Mesenchymal stem cell (in vitro differentiated cells and primary cell): ENCODE measurements around the gene ZBTB7C.
A peak's percentile ranks its signal among the peaks of the same experiment; 100 is the strongest.

Source experiments
- DNase-seq: peaks from one replicate; pipeline ENCODE4 v3.0.0-alpha.2; 2013
- H2AFZ ChIP-seq: one replicate; pipeline ENCODE4 v1.6.1; 2013; ENCODE audit warnings: low read depth, mild to moderate bottlenecking, control low read depth, inconsistent platforms, low read length, moderate library complexity
- H2AK5ac ChIP-seq: 2 replicates; pipeline ENCODE4 v1.6.1; 2013; ENCODE audit warnings: low read length, moderate library complexity, mild to moderate bottlenecking, inconsistent platforms; ENCODE audit not compliant: severe bottlenecking
- H2BK120ac ChIP-seq: one replicate; pipeline ENCODE4 v1.6.1; 2013; ENCODE audit warnings: low read depth, mild to moderate bottlenecking, inconsistent platforms, low read length, moderate library complexity
- H2BK12ac ChIP-seq, 2 experiments: one replicate each; pipeline ENCODE4 v1.6.1; 2013; ENCODE audit warnings: inconsistent platforms in 2 of 2, low read length in 2 of 2, mild to moderate bottlenecking in 2 of 2, moderate library complexity in 2 of 2, control low read depth in 1 of 2
- H2BK15ac ChIP-seq: one replicate; pipeline ENCODE4 v1.6.1; 2013; ENCODE audit warnings: mild to moderate bottlenecking, low read depth, inconsistent platforms; ENCODE audit not compliant: poor library complexity, severe bottlenecking
- H2BK5ac ChIP-seq: 2 replicates; pipeline ENCODE4 v1.6.1; 2013; ENCODE audit warnings: low read depth, mild to moderate bottlenecking, low read length, control low read depth, inconsistent platforms; ENCODE audit not compliant: poor library complexity, severe bottlenecking
- H3K14ac ChIP-seq, 2 experiments: one replicate each; pipeline ENCODE4 v1.6.1; 2013; ENCODE audit warnings: inconsistent platforms in 2 of 2, low read length in 2 of 2, control low read depth in 1 of 2, mild to moderate bottlenecking in 1 of 2, moderate library complexity in 1 of 2
- H3K18ac ChIP-seq, 2 experiments: one replicate each; pipeline ENCODE4 v1.6.1; 2013; ENCODE audit warnings: inconsistent platforms in 2 of 2, low read length in 2 of 2, control low read depth in 1 of 2, low read depth in 1 of 2, mild to moderate bottlenecking in 1 of 2
- H3K23ac ChIP-seq, 2 experiments: one replicate each; pipeline ENCODE4 v1.6.1; 2013; ENCODE audit warnings: inconsistent platforms in 2 of 2, low read length in 2 of 2, mild to moderate bottlenecking in 2 of 2, moderate library complexity in 2 of 2, control low read depth in 1 of 2
- H3K27ac ChIP-seq: 2 replicates; pipeline ENCODE4 v1.5.1; 2013; ENCODE audit warnings: mild to moderate bottlenecking, moderate library complexity, low read length, control low read depth, inconsistent platforms; ENCODE audit not compliant: poor library complexity, severe bottlenecking
- H3K27me3 ChIP-seq, 2 experiments: 2 replicates each; pipeline versions ENCODE4 v1.6.1 to v1.7.0; 2013; ENCODE audit warnings: low read length in 2 of 2, mild to moderate bottlenecking in 2 of 2, moderate library complexity in 2 of 2, control low read depth in 1 of 2, inconsistent platforms in 1 of 2; ENCODE audit not compliant: control insufficient read depth in 1 of 2, insufficient read depth in 1 of 2
- H3K36me3 ChIP-seq, 2 experiments: 2 replicates each; pipeline versions ENCODE4 v1.6.1 to v1.7.0; 2013; ENCODE audit warnings: low read length in 2 of 2, control low read depth in 1 of 2, inconsistent platforms in 1 of 2, low read depth in 1 of 2, mild to moderate bottlenecking in 1 of 2; ENCODE audit not compliant: insufficient read depth in 2 of 2, control insufficient read depth in 1 of 2
- H3K4ac ChIP-seq, 2 experiments: one replicate each; pipeline ENCODE4 v1.6.1; 2013; ENCODE audit warnings: inconsistent platforms in 2 of 2, low read length in 2 of 2, mild to moderate bottlenecking in 2 of 2, moderate library complexity in 2 of 2, control low read depth in 1 of 2, low read depth in 1 of 2
- H3K4me1 ChIP-seq: 2 replicates; pipeline ENCODE4 v1.6.1; 2013; ENCODE audit warnings: low read depth, low read length, control low read depth; ENCODE audit not compliant: control insufficient read depth, insufficient read depth
- H3K4me2 ChIP-seq: 2 replicates; pipeline ENCODE4 v1.6.1; 2013; ENCODE audit warnings: low read length, mild to moderate bottlenecking, inconsistent platforms; ENCODE audit not compliant: poor library complexity, severe bottlenecking
- H3K4me3 ChIP-seq, 2 experiments: 2 replicates each; pipeline versions ENCODE4 v1.5.1 to v1.7.0; 2013; ENCODE audit warnings: low read length in 2 of 2, mild to moderate bottlenecking in 2 of 2, control low read depth in 1 of 2, low read depth in 1 of 2; ENCODE audit not compliant: insufficient read depth in 1 of 2
- H3K79me1 ChIP-seq: replicated peaks from 2 replicates; pipeline ENCODE4 v1.6.1; 2013; ENCODE audit warnings: mild to moderate bottlenecking, control low read depth, low read length, inconsistent platforms; ENCODE audit not compliant: poor library complexity, severe bottlenecking
- H3K9ac ChIP-seq: 2 replicates; pipeline ENCODE4 v1.7.0; 2013; ENCODE audit warnings: mild to moderate bottlenecking, low read length, moderate library complexity
- H3K9me3 ChIP-seq: 2 replicates; pipeline ENCODE4 v1.7.0; 2013; ENCODE audit warnings: mild to moderate bottlenecking, low read length; ENCODE audit not compliant: control insufficient read depth
- H4K8ac ChIP-seq: one replicate; pipeline ENCODE4 v1.6.1; 2013; ENCODE audit warnings: inconsistent platforms, mild to moderate bottlenecking, low read length, moderate library complexity
- H4K91ac ChIP-seq: one replicate; pipeline ENCODE4 v1.6.1; 2013; ENCODE audit warnings: mild to moderate bottlenecking, low read length, inconsistent platforms
- WGBS: methylation state at CpG from one replicate; pipeline ENCODE4 v1.1.7; 2013; ENCODE audit warnings: mixed read lengths; 5-methylcytosine and 5-hydroxymethylcytosine counted together

The ZBTB7C gene

GRCh38 chr18:48132797-48133655, 276.2 kb downstream of the ZBTB7C start:
- H3K27ac ChIP-seq: no peak overlapping the region
- no peak for DNase-seq
- H2BK5ac ChIP-seq: no peak overlapping the region
- H3K18ac ChIP-seq: no peak overlapping the region
- peak overlapping the region in 1 of 2 experiments; percentile 59 for H3K23ac ChIP-seq
- no peak overlapping the region for H3K4me2 ChIP-seq
- H3K14ac ChIP-seq: peak overlapping the region in 1 of 2 experiments; percentile 55
- no peak overlapping the region for H4K91ac ChIP-seq
- no peak overlapping the region for H2BK120ac ChIP-seq
- H3K4me3 ChIP-seq: no peak overlapping the region
- H2BK12ac ChIP-seq: no peak overlapping the region
- 89% methylated on average over 6 of the region's 6 CpGs for WGBS
- no peaks in the 10 kb centered on the region for H3K36me3 ChIP-seq
- no peak overlapping the region for H2AFZ ChIP-seq
- peaks cover 16% of the 10 kb centered on the region for H3K4me1 ChIP-seq
- H4K8ac ChIP-seq: no peak overlapping the region
- H3K79me1 ChIP-seq: no peaks in the 10 kb centered on the region
- H2AK5ac ChIP-seq: no peak overlapping the region
- H2BK15ac ChIP-seq: no peak overlapping the region
- H3K4ac ChIP-seq: no peak overlapping the region
- peak overlapping the region; percentile 3 for H3K9ac ChIP-seq
- no peaks in the 10 kb centered on the region for H3K9me3 ChIP-seq
- peaks cover 30 to 83% of the 10 kb centered on the region in 2 experiments for H3K27me3 ChIP-seq

GRCh38 chr18:48131042-48131441, 278.1 kb downstream of the ZBTB7C start:
- no peak overlapping the region for H2BK5ac ChIP-seq
- no peak overlapping the region for H2BK15ac ChIP-seq
- H3K79me1 ChIP-seq: no peaks in the 10 kb centered on the region
- H3K14ac ChIP-seq: no peak overlapping the region
- H4K8ac ChIP-seq: no peak overlapping the region
- WGBS: 95% methylated on average over 9 of the region's 9 CpGs
- no peak overlapping the region for H3K23ac ChIP-seq
- no peak overlapping the region for H3K4me3 ChIP-seq
- no peak overlapping the region for H2BK120ac ChIP-seq
- no peak overlapping the region for H2AFZ ChIP-seq
- H2BK12ac ChIP-seq: no peak overlapping the region
- peaks cover 4% of the 10 kb centered on the region for H3K4me1 ChIP-seq
- no peak for DNase-seq
- no peak overlapping the region for H3K27ac ChIP-seq
- H3K36me3 ChIP-seq: no peaks in the 10 kb centered on the region
- no peak overlapping the region for H3K18ac ChIP-seq
- H3K4me2 ChIP-seq: no peak overlapping the region
- peaks cover 29 to 77% of the 10 kb centered on the region in 2 experiments for H3K27me3 ChIP-seq
- H3K9ac ChIP-seq: no peak overlapping the region
- H3K4ac ChIP-seq: no peak overlapping the region
- H2AK5ac ChIP-seq: no peak overlapping the region
- H4K91ac ChIP-seq: no peak overlapping the region
- H3K9me3 ChIP-seq: no peaks in the 10 kb centered on the region

DNA sequence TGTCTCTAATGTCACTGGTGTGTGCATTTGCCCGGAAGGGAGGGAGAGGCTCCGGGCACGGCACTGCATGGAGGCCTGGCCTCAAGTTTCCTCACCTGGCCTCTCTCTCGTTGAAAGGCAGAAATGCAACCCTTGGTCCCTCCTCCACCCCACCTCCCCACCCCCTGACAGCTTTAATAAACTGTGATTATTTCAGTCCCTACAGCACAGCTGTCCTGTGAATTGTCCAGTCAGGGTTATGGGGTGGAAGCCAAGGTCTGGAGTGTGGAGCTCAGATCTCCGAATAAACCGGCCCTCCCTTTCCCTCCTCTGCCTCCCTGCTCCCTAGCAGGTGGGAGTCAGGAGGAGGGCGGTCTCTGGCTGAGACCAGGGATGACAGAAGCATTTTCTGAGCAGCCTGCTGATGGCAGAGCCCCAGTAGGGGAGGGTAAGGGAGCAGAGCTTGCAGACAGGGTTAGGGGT, 279.5 kb downstream of the ZBTB7C start:
- H3K4me1 ChIP-seq: no peaks in the 10 kb centered on the region
- H3K9me3 ChIP-seq: no peaks in the 10 kb centered on the region
- WGBS: 63% methylated on average over 3 of the region's 7 CpGs
- no peak overlapping the region for H4K91ac ChIP-seq
- H3K4me3 ChIP-seq: peak overlapping the region in 1 of 2 experiments; percentile 3
- peaks cover 33 to 74% of the 10 kb centered on the region in 2 experiments for H3K27me3 ChIP-seq
- H2AFZ ChIP-seq: no peak overlapping the region
- no peaks in the 10 kb centered on the region for H3K36me3 ChIP-seq
- no peak overlapping the region for H2BK120ac ChIP-seq
- no peak for DNase-seq
- H2BK15ac ChIP-seq: no peak overlapping the region
- H3K4ac ChIP-seq: no peak overlapping the region
- no peak overlapping the region for H3K9ac ChIP-seq
- H3K27ac ChIP-seq: no peak overlapping the region
- H3K4me2 ChIP-seq: no peak overlapping the region
- no peak overlapping the region for H4K8ac ChIP-seq
- no peak overlapping the region for H2BK5ac ChIP-seq
- H3K79me1 ChIP-seq: no peaks in the 10 kb centered on the region
- H2AK5ac ChIP-seq: no peak overlapping the region
- H3K14ac ChIP-seq: no peak overlapping the region
- H3K18ac ChIP-seq: no peak overlapping the region
- H2BK12ac ChIP-seq: no peak overlapping the region
- H3K23ac ChIP-seq: no peak overlapping the region

GRCh38 chr18:48127606-48128005, 281.6 kb downstream of the ZBTB7C start:
- WGBS: 92% methylated on average over 10 of the region's 12 CpGs
- Histone ChIP-seq H3K27me3 (peaks cover 40 to 74% of the 10 kb centered on the region in 2 experiments), H2BK5ac (no peak overlapping the region), H3K36me3 (no peaks in the 10 kb centered on the region), H3K9ac (no peak overlapping the region), H2BK15ac (no peak overlapping the region), H3K4me1 (peaks cover 2% of the 10 kb centered on the region), H3K4ac (no peak overlapping the region), H3K27ac (no peak overlapping the region), H3K14ac (no peak overlapping the region), H4K8ac (no peak overlapping the region), H3K4me2 (no peak overlapping the region), H2BK120ac (no peak overlapping the region), H3K9me3 (no peaks in the 10 kb centered on the region), H2AFZ (no peak overlapping the region), H3K4me3 (no peak overlapping the region), H4K91ac (no peak overlapping the region), H3K79me1 (no peaks in the 10 kb centered on the region), H2AK5ac (no peak overlapping the region), H2BK12ac (no peak overlapping the region), H3K18ac (no peak overlapping the region), H3K23ac (no peak overlapping the region)
- DNase-seq: no peak
